ENCODE results near the gene GLYR1.

GLYR1 gene

GRCh38 chr16:4803401-4803844 is 43.7 kb downstream of the GLYR1 start:
- DNase-seq: peak in 1 of 2 experiments; percentile 18

- peak; percentile 76 to 82 for DNase-seq
These were observed 44.3 kb downstream of the GLYR1 start for GRCh38 chr16:4802659-4803287.

GRCh38 chr16:4801962-4802658 is 45.0 kb downstream of the GLYR1 start, which contains the start of gene ROGDI:
ROGDI (minus strand) TSS chr16:4802633; CDS start chr16:4802571, 62 bp downstream.
- DNase-seq: peak; percentile 29 to 36

- no peak for DNase-seq
These were observed 45.8 kb downstream of the GLYR1 start for GRCh38 chr16:4801051-4801961.

- DNase-seq: peak; percentile 80 to 88
These were observed 46.6 kb downstream of the GLYR1 start for GRCh38 chr16:4800290-4801041.

- DNase-seq: no peak
These were observed 47.8 kb downstream of the GLYR1 start for GRCh38 chr16:4799171-4799855.

GRCh38 chr16:4798456-4798855 is 48.6 kb downstream of the GLYR1 start:
- DNase-seq: no peak

- DNase-seq: no peak
These were observed 49.3 kb downstream of the GLYR1 start for GRCh38 chr16:4797805-4798252.

GRCh38 chr16:4796982-4797804 is 49.9 kb downstream of the GLYR1 start:
- no peak for DNase-seq

GRCh38 chr16:4795828-4796572 is 51.1 kb downstream of the GLYR1 start:
- no peak for DNase-seq

GRCh38 chr16:4795181-4795827 is 51.8 kb downstream of the GLYR1 start, which contains the start of gene SMIM22:
SMIM22 (plus strand) TSS chr16:4795369; CDS start chr16:4795735, 366 bp downstream.
- DNase-seq: no peak

- no peak for DNase-seq
These were observed 54.1 kb downstream of the GLYR1 start for GRCh38 chr16:4792951-4793513.

GRCh38 chr16:4790871-4791270 is 56.2 kb downstream of the GLYR1 start:
- DNase-seq: no peak

GRCh38 chr16:4790261-4790660 is 56.8 kb downstream of the GLYR1 start:
- no peak for DNase-seq

GRCh38 chr16:4788910-4789309 is 58.2 kb downstream of the GLYR1 start:
- no peak for DNase-seq

- DNase-seq: no peak
These were observed 58.6 kb downstream of the GLYR1 start for GRCh38 chr16:4788489-4788889.

- no peak for DNase-seq
These were observed 59.2 kb downstream of the GLYR1 start, which contains the start of gene SEPTIN12 for GRCh38 chr16:4787627-4788482. SEPTIN12 (minus strand) TSS chr16:4788345; CDS start chr16:4787645, 700 bp downstream.

GRCh38 chr16:4787068-4787467 is 60.0 kb downstream of the GLYR1 start:
- DNase-seq: no peak
